KMS-11 (cell line): ENCODE measurements around the gene CHCHD6.

Experiments used
- H2AFZ ChIP-seq: fragments of 200-600 bp; sonication (generic); 2 replicates; pipeline ENCODE4 v1.6.1; 2016; ENCODE audit warnings: antibody characterized with exemption, mixed run types, low read depth
- H3K27ac ChIP-seq: fragments of 200-600 bp; sonication (generic); 2 replicates; pipeline ENCODE4 v1.6.1; 2016; ENCODE audit warnings: mild to moderate bottlenecking, mixed run types
- H3K27me3 ChIP-seq: fragments of 200-600 bp; sonication (generic); 2 replicates; pipeline ENCODE4 v1.6.1; 2017; ENCODE audit warnings: mild to moderate bottlenecking, low read depth, mixed run types, moderate library complexity; ENCODE audit not compliant: insufficient read depth
- H3K36me3 ChIP-seq: fragments of 200-600 bp; sonication (generic); 2 replicates; pipeline ENCODE4 v1.6.1; 2017; ENCODE audit warnings: mild to moderate bottlenecking, mixed run types; ENCODE audit not compliant: insufficient read depth
- H3K4me1 ChIP-seq: fragments of 200-600 bp; sonication (generic); 2 replicates; pipeline ENCODE4 v1.6.1; 2016; ENCODE audit warnings: mild to moderate bottlenecking, low read depth, mixed run types; ENCODE audit not compliant: poor library complexity, severe bottlenecking
- H3K4me2 ChIP-seq: fragments of 200-600 bp; sonication (generic); 2 replicates; pipeline ENCODE4 v1.7.0; 2016; ENCODE audit warnings: mild to moderate bottlenecking, mixed run types
- H3K4me3 ChIP-seq: fragments of 200-600 bp; sonication (generic); IDR thresholded peaks from 2 replicates; pipeline ENCODE4 v1.6.1; 2017; ENCODE audit warnings: low read depth, low read length, mixed read lengths; ENCODE audit not compliant: insufficient read depth
- H3K79me2 ChIP-seq: fragments of 200-600 bp; sonication (generic); 2 replicates; pipeline ENCODE4 v1.6.1; 2016; ENCODE audit warnings: low read depth, mixed run types; ENCODE audit not compliant: insufficient read depth
- H3K9ac ChIP-seq: fragments of 200-600 bp; sonication (generic); 2 replicates; pipeline ENCODE4 v1.6.1; 2016; ENCODE audit warnings: mild to moderate bottlenecking, mixed run types
- H4K20me1 ChIP-seq: fragments of 200-600 bp; sonication (generic); 2 replicates; pipeline ENCODE4 v1.6.1; 2016; ENCODE audit warnings: mild to moderate bottlenecking, mixed run types; ENCODE audit not compliant: insufficient read depth
- TF ChIP-seq, protein P1 (sequence below): fragments of 200-600 bp; sonication (generic); conservative IDR thresholded peaks from 2 replicates; pipeline ENCODE4 v1.6.1; 2017; ENCODE audit warnings: low read depth, mild to moderate bottlenecking, antibody characterized with exemption, low read length, moderate library complexity, mixed read lengths

The CHCHD6 gene

DNA sequence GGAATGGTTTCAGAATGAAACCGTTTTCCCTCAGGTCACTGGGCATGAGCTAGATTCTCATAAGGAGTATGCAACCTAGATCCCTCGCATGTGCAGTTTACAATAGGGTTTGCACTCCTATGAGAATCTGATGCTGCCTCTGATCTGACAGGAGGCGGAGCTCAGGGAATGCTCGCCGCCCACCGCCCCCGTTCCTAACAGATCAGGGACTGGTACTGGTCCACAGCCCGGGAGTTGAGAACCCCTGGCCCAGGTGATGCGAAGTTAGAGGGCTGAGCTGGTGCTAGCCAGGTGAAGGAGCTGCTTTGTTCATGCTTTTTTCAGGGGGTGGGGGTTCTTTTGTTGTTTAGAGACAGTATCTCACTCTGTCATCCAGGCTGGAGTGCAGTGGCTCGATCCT is 263.3 kb downstream of the CHCHD6 start:
- Histone ChIP-seq H3K79me2 (no peaks in the 10 kb centered on the region), H3K4me2 (no peak overlapping the region), H3K27me3 (no peaks in the 10 kb centered on the region), H2AFZ (no peak overlapping the region), H3K4me1 (no peaks in the 10 kb centered on the region), H4K20me1 (no peaks in the 10 kb centered on the region), H3K9ac (no peak overlapping the region), H3K27ac (no peak overlapping the region), H3K36me3 (no peaks in the 10 kb centered on the region), H3K4me3 (no peak overlapping the region)
- TF ChIP-seq, protein P1, sequence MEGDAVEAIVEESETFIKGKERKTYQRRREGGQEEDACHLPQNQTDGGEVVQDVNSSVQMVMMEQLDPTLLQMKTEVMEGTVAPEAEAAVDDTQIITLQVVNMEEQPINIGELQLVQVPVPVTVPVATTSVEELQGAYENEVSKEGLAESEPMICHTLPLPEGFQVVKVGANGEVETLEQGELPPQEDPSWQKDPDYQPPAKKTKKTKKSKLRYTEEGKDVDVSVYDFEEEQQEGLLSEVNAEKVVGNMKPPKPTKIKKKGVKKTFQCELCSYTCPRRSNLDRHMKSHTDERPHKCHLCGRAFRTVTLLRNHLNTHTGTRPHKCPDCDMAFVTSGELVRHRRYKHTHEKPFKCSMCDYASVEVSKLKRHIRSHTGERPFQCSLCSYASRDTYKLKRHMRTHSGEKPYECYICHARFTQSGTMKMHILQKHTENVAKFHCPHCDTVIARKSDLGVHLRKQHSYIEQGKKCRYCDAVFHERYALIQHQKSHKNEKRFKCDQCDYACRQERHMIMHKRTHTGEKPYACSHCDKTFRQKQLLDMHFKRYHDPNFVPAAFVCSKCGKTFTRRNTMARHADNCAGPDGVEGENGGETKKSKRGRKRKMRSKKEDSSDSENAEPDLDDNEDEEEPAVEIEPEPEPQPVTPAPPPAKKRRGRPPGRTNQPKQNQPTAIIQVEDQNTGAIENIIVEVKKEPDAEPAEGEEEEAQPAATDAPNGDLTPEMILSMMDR: no peak

DNA sequence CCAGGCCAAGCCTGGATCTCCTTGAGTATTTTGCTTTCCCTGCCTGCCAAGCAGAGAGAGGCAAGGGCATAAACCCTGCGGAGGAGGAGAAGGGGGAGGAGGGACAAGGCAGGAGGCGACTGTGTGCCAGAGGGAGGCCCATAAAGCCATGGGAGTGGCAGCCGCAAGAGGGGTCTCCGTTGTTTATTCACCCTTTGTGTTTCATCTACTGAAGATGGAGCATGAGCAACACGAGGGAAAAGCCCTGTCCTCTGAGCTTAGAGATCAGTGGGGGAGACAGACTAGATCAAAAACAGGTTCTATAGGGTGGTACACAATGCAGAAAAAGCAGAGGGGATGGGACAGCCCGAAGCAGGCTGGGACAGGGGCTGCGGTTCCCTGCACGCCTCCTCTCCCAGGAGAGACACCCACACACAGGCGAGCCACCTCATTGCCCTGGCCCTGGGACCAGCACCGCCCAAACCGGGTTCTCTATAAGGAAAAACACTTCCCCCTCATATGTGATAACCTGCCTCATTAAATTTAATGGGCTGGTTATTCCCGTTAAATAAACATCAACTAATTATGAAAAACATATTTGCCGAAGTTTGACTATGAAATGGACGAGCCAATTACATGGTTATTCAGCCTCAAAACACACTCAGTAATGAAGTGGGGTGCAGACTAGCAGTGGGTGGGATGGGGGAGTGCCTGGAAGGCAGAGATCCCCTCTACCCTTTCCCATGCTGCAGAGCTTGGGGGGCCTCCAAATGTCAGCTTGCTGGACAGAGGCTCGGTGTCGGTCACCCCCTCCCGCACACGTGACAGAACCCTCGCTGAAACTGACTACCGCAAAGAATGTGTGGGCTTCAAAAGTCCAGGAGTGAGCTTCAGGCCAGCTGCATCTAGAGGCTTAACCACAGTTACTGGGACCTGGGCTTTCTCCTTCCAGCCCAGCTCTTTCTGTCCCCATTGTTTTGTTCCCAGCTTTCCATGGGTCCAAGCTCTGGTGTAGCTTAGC is 264.7 kb downstream of the CHCHD6 start:
- TF ChIP-seq, protein P1: no peak
- Histone ChIP-seq H3K79me2 (no peaks in the 10 kb centered on the region), H3K4me3 (no peak overlapping the region), H4K20me1 (no peaks in the 10 kb centered on the region), H3K4me2 (no peak overlapping the region), H3K4me1 (no peaks in the 10 kb centered on the region), H2AFZ (no peak overlapping the region), H3K27me3 (no peaks in the 10 kb centered on the region), H3K9ac (no peak overlapping the region), H3K27ac (no peak overlapping the region), H3K36me3 (no peaks in the 10 kb centered on the region)

DNA sequence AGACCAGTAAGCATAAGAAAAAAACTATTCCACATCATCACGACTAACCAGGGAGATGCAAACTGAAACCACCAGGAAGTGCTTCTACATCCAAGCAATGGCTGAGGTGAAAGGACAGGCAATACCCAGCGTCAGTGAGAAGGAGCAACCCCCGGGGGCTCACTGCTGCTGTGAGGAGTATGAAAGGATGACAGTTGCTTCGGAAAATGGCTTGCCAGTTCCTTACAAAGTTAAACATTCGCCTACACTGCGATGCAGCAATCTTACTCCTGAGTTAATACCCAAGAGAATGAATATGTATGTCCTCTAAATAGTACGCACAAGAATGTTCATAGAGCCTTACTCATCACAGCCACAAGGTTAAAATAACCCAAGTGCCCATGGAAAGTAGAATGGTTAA is 265.5 kb downstream of the CHCHD6 start:
- no peak overlapping the region for H3K27ac ChIP-seq
- no peak overlapping the region for H3K9ac ChIP-seq
- no peak overlapping the region for H3K4me2 ChIP-seq
- no peak overlapping the region for H2AFZ ChIP-seq
- H3K79me2 ChIP-seq: no peaks in the 10 kb centered on the region
- no peaks in the 10 kb centered on the region for H4K20me1 ChIP-seq
- H3K4me1 ChIP-seq: no peaks in the 10 kb centered on the region
- no peaks in the 10 kb centered on the region for H3K36me3 ChIP-seq
- H3K27me3 ChIP-seq: no peaks in the 10 kb centered on the region
- TF ChIP-seq, protein P1: no peak
- no peak overlapping the region for H3K4me3 ChIP-seq

DNA sequence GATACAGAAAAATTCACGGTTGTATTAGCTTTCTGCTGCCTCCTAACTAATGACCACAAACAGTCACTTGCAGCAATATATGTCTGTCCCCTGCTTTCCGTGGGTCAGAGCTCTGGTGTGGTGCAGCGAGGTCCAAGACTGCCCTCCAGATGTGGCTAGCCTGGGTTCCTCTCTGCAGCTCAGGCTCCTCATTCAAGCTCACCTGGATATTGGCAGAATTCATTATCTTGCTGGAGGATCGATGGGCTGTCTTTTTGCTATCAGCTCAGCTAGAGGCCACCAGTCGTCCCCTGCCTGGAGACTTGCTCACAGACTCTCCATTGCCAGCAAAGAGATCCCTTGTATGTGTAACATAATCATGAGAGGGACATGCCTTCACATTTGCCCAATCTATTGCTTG is 266.1 kb downstream of the CHCHD6 start:
- Histone ChIP-seq H4K20me1 (no peaks in the 10 kb centered on the region), H3K27me3 (no peaks in the 10 kb centered on the region), H2AFZ (no peak overlapping the region), H3K4me3 (no peak overlapping the region), H3K79me2 (no peaks in the 10 kb centered on the region), H3K4me1 (no peaks in the 10 kb centered on the region), H3K36me3 (no peaks in the 10 kb centered on the region), H3K27ac (no peak overlapping the region), H3K4me2 (no peak overlapping the region), H3K9ac (no peak overlapping the region)
- TF ChIP-seq, protein P1: no peak
